Vagina (tissue), 2 donors: Measurements from ENCODE around the gene FAAP20. TPM values are rescaled to one million over a fixed set of nuclear protein-coding genes. Genes with fewer than 3 reads are reported as not detected.
"Not testable (repeated sequence)": the region's sequence is repeated elsewhere in the genome, so short reads cannot be mapped to it uniquely, and the experiment has no call there.

Experiments used
- DNase-seq, 2 donors: peaks; one replicate each; pipeline ENCODE4 v3.0.0-alpha.2; 2017; ENCODE audit errors: extremely low spot score in 2 of 2
- H3K27ac ChIP-seq: fragments of 200-600 bp; sonication (generic); one replicate; pipeline ENCODE4 v1.5.1; 2019
- H3K27me3 ChIP-seq: fragments of 200-600 bp; sonication (generic); one replicate; pipeline ENCODE4 v1.5.1; 2019
- H3K36me3 ChIP-seq, 2 donors: fragments of 200-600 bp; sonication (generic); one replicate each; pipeline ENCODE4 v1.5.1; 2017 to 2019
- H3K4me1 ChIP-seq: fragments of 200-600 bp; sonication (generic); one replicate; pipeline ENCODE4 v1.5.1; 2019
- H3K4me3 ChIP-seq, 2 donors: fragments of 200-600 bp; sonication (generic); 1 replicate in 1 of 2; 2 replicates in 1 of 2; pipeline ENCODE4 v1.5.1; 2016 to 2019
- H3K9me3 ChIP-seq: fragments of 200-600 bp; sonication (generic); one replicate; pipeline ENCODE4 v1.5.1; 2019
- CTCF ChIP-seq, 3 experiments: fragments of 450-650 bp in 2 of 3; fragments of 200-600 bp in 1 of 3; sonication (generic) in 1 of 3; IDR thresholded peaks; one replicate each; pipeline ENCODE4 v1.5.1; 2017 to 2019; ENCODE audit warnings: antibody characterized with exemption in 3 of 3, mild to moderate bottlenecking in 2 of 3, moderate library complexity in 2 of 3
- POLR2A ChIP-seq, 2 donors: fragments of 450-650 bp; IDR thresholded peaks; one replicate each; pipeline ENCODE4 v1.6.1; 2017; ENCODE audit warnings: antibody characterized with exemption in 2 of 2, mild to moderate bottlenecking in 2 of 2, moderate library complexity in 2 of 2
- POLR2AphosphoS5 ChIP-seq, 2 donors: sonication (generic); formaldehyde crosslinking; IDR thresholded peaks; one replicate each; pipeline ENCODE4 v1.9.0; 2017; ENCODE audit warnings: antibody characterized with exemption in 2 of 2, mild to moderate bottlenecking in 2 of 2, low read depth in 1 of 2; ENCODE audit not compliant: insufficient read depth in 1 of 2
- intact Hi-C: fragments of 100-400 bp; cut with DNase I; formaldehyde crosslinking; loops from one replicate; pipeline ENCODE4 v1.15.1; 2023
- total RNA-seq: library from RNA; depleted of rRNA; stranded (reverse); fragments of >200 nt; gene quantifications from one replicate; pipeline ENCODE4 v1.2.3, GENCODE V29; 2016

The FAAP20 gene
- total RNA-seq, 1 donor from 2014 or later: 92.3 TPM

- H3K27me3 ChIP-seq: no peaks in the 10 kb centered on the region
- no peak for TF ChIP-seq POLR2AphosphoS5 (IDR thresholded peaks at IDR 0.05; ENCODE audit: insufficient read depth in 1 of 2, low read depth in 1 of 2)
- no peak for TF ChIP-seq CTCF (IDR thresholded peaks at IDR 0.05)
- TF ChIP-seq POLR2A (IDR thresholded peaks at IDR 0.05): no peak
- no peaks in the 10 kb centered on the region for H3K9me3 ChIP-seq
- no peaks in the 10 kb centered on the region for H3K4me1 ChIP-seq
- no peak overlapping the region for H3K27ac ChIP-seq
- DNase-seq: no peak
- no peaks in the 10 kb centered on the region for H3K36me3 ChIP-seq
- intact Hi-C loops: no loop called here
- no peak overlapping the region for H3K4me3 ChIP-seq
These were observed 45.9 kb downstream of the FAAP20 start for GRCh38 chr1:2148691-2149090.

- H3K36me3 ChIP-seq, H3K4me1 ChIP-seq, H3K27me3 ChIP-seq, H3K27ac ChIP-seq, DNase-seq, H3K9me3 ChIP-seq, H3K4me3 ChIP-seq, intact Hi-C loops: not testable (repeated sequence)
These were observed 46.7 kb downstream of the FAAP20 start for GRCh38 chr1:2147869-2148268.

DNA sequence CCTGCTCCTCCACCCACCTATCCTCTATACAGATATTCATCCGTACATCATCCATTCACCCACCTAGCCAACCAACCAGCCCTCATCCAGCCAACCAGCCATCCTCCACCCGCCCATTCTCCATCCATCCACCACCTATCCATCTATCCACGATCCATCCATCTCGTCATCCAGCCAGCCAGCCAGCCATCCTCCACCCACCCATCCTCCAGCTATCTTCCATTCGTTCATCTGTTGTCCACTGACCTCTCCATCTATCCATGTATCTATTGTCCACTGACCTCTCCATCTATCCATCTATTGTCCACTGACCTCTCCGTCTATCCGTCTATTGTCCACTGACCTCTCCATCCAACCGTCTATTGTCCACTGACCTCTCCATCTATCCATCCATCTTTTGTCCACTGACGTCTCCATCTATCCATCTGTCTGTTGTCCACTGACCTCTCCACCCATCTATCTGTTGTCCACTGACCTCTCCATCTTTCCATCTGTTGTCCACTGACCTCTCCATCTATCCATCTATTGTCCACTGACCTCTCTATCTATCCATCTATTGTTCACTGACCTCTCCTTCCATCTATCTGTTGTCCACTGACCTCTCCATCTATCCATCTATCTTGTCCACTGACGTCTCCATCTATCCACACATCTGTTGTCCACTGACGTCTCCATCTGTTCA lies 47.6 kb downstream of the FAAP20 start:
- H3K36me3 ChIP-seq: no peaks in the 10 kb centered on the region
- no peak for TF ChIP-seq CTCF (IDR thresholded peaks at IDR 0.05)
- no peak for TF ChIP-seq POLR2A (IDR thresholded peaks at IDR 0.05)
- TF ChIP-seq POLR2AphosphoS5 (IDR thresholded peaks at IDR 0.05; ENCODE audit: insufficient read depth in 1 of 2, low read depth in 1 of 2): no peak
- H3K9me3 ChIP-seq: no peaks in the 10 kb centered on the region
- no peaks in the 10 kb centered on the region for H3K4me1 ChIP-seq
- no peak overlapping the region for H3K27ac ChIP-seq
- no peaks in the 10 kb centered on the region for H3K27me3 ChIP-seq
- H3K4me3 ChIP-seq: no peak overlapping the region
- intact Hi-C loops: no loop called here
- no peak for DNase-seq

- Histone ChIP-seq H3K4me1 (no peaks in the 10 kb centered on the region), H3K36me3 (no peaks in the 10 kb centered on the region), H3K9me3 (no peaks in the 10 kb centered on the region), H3K4me3 (no peak overlapping the region), H3K27me3 (no peaks in the 10 kb centered on the region), H3K27ac (no peak overlapping the region)
- no peak for TF ChIP-seq POLR2AphosphoS5 (IDR thresholded peaks at IDR 0.05; ENCODE audit: insufficient read depth in 1 of 2, low read depth in 1 of 2)
- TF ChIP-seq CTCF (IDR thresholded peaks at IDR 0.05): no peak
- no peak for TF ChIP-seq POLR2A (IDR thresholded peaks at IDR 0.05)
- no peak for DNase-seq
- intact Hi-C loops: no loop called here
These were observed 48.4 kb downstream of the FAAP20 start for GRCh38 chr1:2145946-2146835.

GRCh38 chr1:2144501-2145090 lies 50.0 kb downstream of the FAAP20 start:
- no peak overlapping the region for H3K4me3 ChIP-seq
- no peaks in the 10 kb centered on the region for H3K27me3 ChIP-seq
- TF ChIP-seq POLR2A (IDR thresholded peaks at IDR 0.05) (no peak), CTCF (IDR thresholded peaks at IDR 0.05) (no peak), POLR2AphosphoS5 (IDR thresholded peaks at IDR 0.05; ENCODE audit: insufficient read depth in 1 of 2, low read depth in 1 of 2) (no peak)
- intact Hi-C loops: no loop called here
- DNase-seq: no peak
- no peaks in the 10 kb centered on the region for H3K4me1 ChIP-seq
- H3K9me3 ChIP-seq: no peaks in the 10 kb centered on the region
- no peaks in the 10 kb centered on the region for H3K36me3 ChIP-seq
- H3K27ac ChIP-seq: no peak overlapping the region
